Measurements from ENCODE around the gene BIN2. TPM values are rescaled to one million over a fixed set of nuclear protein-coding genes. Genes with fewer than 3 reads are reported as not detected.

The BIN2 gene
- total RNA-seq, 1 donor from 2014 or later: 45.4 TPM

DNA sequence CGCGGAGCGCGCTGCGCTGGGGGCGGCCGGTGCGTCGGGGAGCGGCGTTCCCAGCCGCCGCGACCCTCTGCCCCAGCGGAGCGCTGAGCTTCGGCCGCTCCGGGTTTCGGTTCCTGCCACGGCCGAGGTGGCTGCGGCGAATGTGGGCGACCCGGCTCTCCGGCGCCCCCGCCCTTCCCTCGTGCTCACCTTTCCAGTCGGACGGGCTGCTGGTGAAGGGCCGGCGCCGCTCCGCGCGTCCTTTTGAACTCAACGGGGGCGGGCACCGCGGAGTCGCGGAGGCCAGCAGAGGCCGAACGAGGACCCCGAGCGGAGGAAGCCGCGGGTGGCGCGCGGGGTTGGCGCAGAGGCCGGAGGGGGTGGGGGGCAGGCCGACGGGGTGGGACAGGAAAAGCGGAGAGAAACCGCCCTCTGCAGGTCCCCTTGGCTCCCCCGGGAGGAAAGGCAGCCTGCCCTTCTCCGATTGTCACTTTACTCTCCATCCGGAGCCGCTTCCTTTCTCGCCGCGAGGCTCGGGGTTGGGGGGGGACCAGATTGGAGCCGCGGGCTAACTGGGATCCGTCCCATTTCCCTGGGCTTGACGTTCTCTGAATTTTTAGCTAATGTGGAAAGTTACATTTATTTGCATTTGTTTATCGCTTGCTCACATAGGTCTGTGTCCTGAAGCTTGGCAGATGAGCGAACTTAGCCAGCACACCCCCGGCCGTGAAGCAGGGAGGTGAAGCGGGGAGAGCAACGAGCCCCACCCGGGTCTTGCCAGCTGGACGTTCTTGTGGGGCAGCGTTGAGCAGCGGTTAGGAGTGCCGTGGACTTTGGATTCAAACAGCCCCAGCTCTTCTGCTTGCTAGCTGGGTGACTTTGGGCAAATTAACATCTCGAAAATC is 53.7 kb downstream of the BIN2 start, which contains the start of gene SMAGP:
SMAGP (minus strand) TSS at position 349 of the 884 bp plus-strand sequence. CDS start 1,137 bp downstream, outside the sequence.
- no peaks in the 10 kb centered on the region for H3K36me3 ChIP-seq
- DNase-seq: peak; percentile 90
- peak; percentile 91 to 93 for ATAC-seq
- H3K27ac ChIP-seq: peak within 1 kb of the TSS; percentile 80
- H3K27me3 ChIP-seq (ENCODE audit: low read depth): no peaks in the 10 kb centered on the region
- intact Hi-C loops (cut with DNase I): no loop called here
- TF ChIP-seq, protein P1, sequence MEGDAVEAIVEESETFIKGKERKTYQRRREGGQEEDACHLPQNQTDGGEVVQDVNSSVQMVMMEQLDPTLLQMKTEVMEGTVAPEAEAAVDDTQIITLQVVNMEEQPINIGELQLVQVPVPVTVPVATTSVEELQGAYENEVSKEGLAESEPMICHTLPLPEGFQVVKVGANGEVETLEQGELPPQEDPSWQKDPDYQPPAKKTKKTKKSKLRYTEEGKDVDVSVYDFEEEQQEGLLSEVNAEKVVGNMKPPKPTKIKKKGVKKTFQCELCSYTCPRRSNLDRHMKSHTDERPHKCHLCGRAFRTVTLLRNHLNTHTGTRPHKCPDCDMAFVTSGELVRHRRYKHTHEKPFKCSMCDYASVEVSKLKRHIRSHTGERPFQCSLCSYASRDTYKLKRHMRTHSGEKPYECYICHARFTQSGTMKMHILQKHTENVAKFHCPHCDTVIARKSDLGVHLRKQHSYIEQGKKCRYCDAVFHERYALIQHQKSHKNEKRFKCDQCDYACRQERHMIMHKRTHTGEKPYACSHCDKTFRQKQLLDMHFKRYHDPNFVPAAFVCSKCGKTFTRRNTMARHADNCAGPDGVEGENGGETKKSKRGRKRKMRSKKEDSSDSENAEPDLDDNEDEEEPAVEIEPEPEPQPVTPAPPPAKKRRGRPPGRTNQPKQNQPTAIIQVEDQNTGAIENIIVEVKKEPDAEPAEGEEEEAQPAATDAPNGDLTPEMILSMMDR (IDR thresholded peaks at IDR 0.05): no peak
- peaks cover 15% of the 10 kb centered on the region for H3K4me1 ChIP-seq
- no peaks in the 10 kb centered on the region for H3K9me3 ChIP-seq
- peak within 1 kb of the TSS; percentile 74 for H3K4me3 ChIP-seq

- ATAC-seq (peak; percentile 91), DNase-seq (peak; percentile 81)
- H3K27ac ChIP-seq: peak overlapping the region; percentile 80
- TF ChIP-seq, protein P1 (IDR thresholded peaks at IDR 0.05): peak; percentile 49
- intact Hi-C loops (cut with DNase I): loop anchor here (2.0 kb wide), 1 partner anchor 71 kb away; no protein-coding TSS in a partner anchor
- no peaks in the 10 kb centered on the region for H3K27me3 ChIP-seq (ENCODE audit: low read depth)
- H3K4me3 ChIP-seq: peak overlapping the region; percentile 74
- no peaks in the 10 kb centered on the region for H3K36me3 ChIP-seq
- H3K9me3 ChIP-seq: no peaks in the 10 kb centered on the region
- H3K4me1 ChIP-seq: peaks cover 15% of the 10 kb centered on the region
Measured at GRCh38 chr12:51269174-51270066, 54.6 kb downstream of the BIN2 start.

GRCh38 chr12:51265024-51265423 is 59.0 kb downstream of the BIN2 start:
- Histone ChIP-seq H3K9me3 (no peaks in the 10 kb centered on the region), H3K4me1 (peaks cover 8% of the 10 kb centered on the region), H3K4me3 (no peak overlapping the region), H3K27me3 (ENCODE audit: low read depth) (no peaks in the 10 kb centered on the region), H3K36me3 (no peaks in the 10 kb centered on the region), H3K27ac (no peak overlapping the region)
- ATAC-seq (no peak), DNase-seq (no peak)
- intact Hi-C loops (cut with DNase I): no loop called here
- TF ChIP-seq, protein P1 (IDR thresholded peaks at IDR 0.05): no peak

DNA sequence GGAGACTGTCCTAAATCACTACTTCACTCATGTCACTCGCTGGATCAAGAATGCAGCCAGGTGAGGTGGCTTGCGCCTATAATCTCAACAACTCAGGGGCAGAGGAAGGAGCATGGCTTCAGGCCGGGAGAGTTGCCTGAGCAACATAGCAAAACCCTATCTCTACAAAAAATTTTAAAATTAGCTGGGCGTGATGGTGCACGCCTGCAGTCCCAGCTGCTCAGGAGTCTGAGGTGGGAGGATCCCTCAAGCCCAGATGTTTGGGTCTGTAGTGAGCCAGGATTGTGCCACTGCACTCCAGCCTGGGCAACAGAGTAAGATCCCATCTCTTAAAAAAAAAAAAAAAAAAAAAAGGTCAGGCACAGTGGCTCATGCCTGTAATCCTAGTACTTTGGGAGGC is 59.7 kb downstream of the BIN2 start:
- DNase-seq (no peak), ATAC-seq (no peak)
- Histone ChIP-seq H3K36me3 (no peaks in the 10 kb centered on the region), H3K4me3 (no peak overlapping the region), H3K27me3 (ENCODE audit: low read depth) (no peaks in the 10 kb centered on the region), H3K9me3 (no peaks in the 10 kb centered on the region), H3K4me1 (peaks cover 5% of the 10 kb centered on the region), H3K27ac (no peak overlapping the region)
- TF ChIP-seq, protein P1 (IDR thresholded peaks at IDR 0.05): no peak
- intact Hi-C loops (cut with DNase I): no loop called here

DNA sequence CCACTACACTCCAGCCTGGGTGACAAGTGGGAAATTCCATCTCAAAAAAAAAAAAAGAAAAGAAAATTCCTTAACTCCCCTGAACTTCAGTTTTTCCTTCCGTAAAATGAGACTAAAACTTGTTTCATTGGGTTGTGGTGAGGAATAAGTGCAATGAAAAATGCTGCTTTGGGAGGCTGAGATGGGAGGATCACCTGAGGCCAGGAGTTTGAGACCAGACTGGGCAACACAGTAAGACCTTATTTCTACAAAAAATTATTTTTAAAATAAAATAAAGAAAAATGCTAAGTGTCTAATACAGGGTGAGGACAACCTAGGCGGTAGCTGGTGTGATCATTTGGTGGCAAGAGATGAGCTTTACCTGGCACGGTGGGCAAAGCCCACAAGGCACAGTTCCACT is 60.6 kb downstream of the BIN2 start:
- ATAC-seq: no peak
- Histone ChIP-seq H3K4me3 (no peak overlapping the region), H3K27ac (no peak overlapping the region), H3K27me3 (ENCODE audit: low read depth) (no peaks in the 10 kb centered on the region), H3K4me1 (no peaks in the 10 kb centered on the region), H3K9me3 (no peaks in the 10 kb centered on the region), H3K36me3 (no peaks in the 10 kb centered on the region)
- DNase-seq: no peak
- TF ChIP-seq, protein P1 (IDR thresholded peaks at IDR 0.05): no peak
- intact Hi-C loops (cut with DNase I): no loop called here

All from lower lobe of right lung (tissue), 2 donors.